ENCODE results near the gene ZNF726.
"Not testable (repeated sequence)": the region's sequence is repeated elsewhere in the genome, so short reads cannot be mapped to it uniquely, and the experiment has no call there.

The ZNF726 gene

DNA sequence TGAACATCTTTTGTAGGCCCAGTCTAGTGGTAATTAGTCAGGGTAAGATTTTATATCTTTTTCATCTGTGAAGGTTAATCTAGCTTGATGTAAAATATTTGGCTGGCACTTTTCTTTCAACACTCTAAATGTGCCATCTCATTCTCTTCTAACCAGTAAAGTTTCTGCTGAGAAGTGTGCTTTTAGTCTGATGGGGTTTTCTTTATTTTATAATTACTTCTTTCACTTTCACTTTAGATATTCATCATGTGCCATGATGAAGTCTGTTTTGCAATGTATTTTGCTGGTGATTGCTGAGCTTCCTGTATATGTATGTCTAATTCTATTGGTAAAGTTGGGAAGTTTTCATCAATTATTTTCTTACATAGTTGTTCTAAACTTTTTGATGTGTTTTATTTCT lies 31.9 kb downstream of the ZNF726 start:
- no peak for DNase-seq

DNA sequence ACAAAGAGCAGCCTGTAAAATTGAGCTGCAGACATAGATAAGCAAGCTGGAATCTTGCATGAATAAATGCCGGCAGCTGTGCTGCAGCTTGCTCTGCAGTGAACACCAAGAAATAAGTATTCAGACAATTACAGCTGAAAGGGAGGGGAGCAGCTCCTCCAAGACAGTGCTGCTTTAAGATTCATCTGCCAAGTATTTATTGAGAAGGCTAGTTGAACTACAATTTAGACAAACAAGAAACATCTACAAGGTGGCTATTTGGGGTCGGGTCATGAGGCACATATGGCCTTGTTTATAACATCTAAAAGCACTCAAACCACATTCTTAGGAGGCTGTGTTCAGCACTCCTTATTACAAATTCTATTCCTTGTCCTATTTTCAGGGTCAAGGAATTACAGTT lies 34.9 kb downstream of the ZNF726 start:
- no peak for DNase-seq

DNA sequence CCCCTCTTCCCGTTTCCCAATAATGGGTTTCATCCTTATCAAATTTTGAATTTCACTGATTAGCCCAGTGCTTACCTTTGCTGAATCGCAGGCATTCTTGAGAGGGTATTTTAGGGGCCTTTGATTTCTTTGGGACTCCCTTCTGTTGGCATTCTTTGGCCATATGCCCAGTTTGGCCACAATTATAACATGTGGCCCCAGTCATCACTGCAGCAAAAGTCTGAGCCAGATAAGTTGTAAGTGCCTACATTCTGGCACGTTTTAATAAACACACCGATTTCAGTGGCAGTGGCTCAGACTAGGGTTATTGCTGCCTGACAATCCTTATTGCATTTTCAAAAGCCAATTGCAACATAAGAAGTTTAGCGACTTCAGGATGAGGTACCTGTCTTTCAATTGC lies 41.4 kb downstream of the ZNF726 start:
- no peak for DNase-seq

DNA sequence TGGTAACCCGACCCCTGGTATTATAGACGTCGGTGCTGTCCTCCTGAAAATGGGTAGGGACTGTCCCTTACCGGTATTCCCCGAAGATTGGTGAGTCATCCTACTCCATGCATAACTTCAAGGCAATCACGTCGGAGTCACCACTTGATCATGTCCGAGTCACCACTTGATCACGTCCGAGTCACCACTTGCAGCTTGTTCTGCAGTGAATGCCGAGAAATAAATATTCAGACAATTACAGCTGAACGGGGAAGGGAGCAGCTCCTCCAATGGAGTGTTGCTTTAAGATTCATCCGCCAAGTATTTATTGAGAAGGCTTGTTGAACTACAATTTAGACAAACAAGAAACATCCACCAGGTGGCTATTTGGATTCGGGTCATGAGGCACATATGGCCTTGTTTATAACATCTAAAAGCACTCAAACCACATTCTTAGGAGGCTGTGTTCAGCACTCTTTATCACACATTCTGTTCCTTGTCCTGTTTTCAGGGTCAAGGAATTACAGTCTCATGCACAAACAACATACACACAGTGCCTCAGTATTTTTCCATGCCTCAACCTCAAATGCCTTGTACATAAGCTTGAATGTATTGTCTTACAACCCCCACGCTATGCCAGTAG lies 43.1 kb downstream of the ZNF726 start:
- DNase-seq, result no peak

DNA sequence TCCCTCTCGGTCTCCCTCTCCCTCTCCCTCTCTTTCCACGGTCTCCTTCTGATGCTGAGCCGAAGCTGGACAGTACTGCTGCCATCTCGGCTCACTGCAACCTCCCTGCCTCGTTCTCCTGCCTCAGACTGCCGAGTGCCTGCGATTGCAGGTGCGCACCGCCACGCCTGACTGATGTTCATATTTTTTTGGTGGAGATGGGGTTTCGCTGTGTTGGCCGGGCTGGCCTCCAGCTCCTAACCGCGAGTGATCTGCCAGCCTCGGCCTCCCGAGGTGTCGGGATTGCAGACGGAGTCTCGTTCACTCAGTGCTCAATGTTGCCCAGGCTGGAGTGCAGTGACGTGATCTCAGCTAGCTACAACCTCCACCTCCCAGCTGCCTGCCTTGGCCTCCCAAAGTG lies 48.7 kb downstream of the ZNF726 start:
- not testable (repeated sequence) for DNase-seq

DNA sequence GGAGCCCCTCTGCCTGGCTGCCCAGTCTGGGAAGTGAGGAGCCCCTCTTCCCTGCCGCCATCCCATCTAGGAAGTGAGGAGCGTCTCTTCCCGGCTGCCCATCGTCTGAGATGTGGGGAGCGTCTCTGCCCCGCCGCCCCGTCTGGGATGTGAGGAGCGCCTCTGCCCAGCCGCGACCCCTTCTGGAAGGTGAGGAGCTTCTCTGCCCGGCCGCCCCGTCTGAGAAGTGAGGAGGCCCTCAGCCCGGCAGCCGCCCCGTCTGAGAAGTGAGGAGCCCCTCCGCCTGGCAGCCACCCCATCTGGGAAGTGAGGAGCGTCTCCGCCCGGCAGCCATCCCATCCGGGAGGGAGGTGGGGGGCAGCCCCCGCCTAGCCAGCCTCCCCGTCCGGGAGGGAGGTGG lies 49.2 kb downstream of the ZNF726 start:
- not testable (repeated sequence) for DNase-seq

DNA sequence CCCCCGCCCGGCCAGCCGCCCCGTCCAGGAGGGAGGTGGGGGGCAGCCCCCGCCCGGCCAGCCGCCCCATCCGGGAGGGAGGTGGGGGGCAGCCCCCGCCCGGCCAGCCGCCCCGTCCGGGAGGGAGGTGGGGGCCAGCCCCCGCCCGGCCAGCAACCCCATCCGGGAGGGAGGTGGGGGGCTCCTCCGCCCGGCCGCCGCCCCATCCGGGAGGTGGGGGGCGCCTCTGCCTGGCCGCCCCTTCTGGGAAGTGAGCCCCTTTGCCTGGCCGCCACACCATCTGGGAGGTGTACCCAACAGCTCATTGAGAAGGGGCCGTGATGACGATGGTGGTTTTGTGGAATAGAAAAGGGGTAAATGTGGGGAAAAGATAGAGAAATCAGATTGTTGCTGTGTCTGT lies 49.6 kb downstream of the ZNF726 start:
- DNase-seq, result not testable (repeated sequence)

DNA sequence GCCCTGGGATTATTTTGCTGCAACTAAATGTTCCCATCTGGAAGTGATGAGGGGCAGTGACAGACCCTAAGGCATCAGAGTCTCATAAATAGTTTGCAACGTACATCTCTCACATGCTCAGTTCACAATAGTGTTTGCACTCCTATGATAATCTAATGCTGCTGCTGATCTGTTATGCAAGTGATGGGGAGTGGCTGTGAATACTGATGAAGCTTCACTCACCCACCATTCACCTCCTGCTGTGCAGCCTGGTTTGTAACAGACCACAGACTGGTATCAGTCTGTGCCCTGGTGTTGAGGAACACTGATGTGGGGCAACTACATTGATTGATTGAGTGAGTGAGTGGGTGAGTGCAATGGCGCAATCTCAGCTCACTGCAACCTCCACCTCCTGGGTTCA lies 54.9 kb downstream of the ZNF726 start:
- DNase-seq, result no peak

DNA sequence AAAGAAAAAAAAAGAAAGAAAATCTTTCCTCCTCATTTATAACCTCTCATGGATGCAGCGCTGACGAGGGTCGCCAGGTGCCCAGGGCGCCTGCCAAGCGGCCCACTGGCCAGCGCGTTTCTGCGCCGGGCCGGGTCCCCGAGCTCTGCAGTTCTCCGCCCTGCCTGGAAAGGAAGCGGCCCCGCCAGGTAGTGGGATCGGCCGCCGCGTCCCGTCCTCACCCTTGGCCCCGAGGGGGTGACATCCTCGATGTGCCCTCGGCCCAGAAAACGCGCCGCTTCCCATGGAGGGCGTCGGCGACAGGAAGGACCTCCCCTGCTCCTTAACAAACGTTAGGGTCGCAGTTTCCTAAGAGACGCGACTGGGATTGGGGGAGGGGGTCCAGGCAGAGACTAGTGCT lies 56.9 kb downstream of the ZNF726 start:
- no peak for DNase-seq

DNA sequence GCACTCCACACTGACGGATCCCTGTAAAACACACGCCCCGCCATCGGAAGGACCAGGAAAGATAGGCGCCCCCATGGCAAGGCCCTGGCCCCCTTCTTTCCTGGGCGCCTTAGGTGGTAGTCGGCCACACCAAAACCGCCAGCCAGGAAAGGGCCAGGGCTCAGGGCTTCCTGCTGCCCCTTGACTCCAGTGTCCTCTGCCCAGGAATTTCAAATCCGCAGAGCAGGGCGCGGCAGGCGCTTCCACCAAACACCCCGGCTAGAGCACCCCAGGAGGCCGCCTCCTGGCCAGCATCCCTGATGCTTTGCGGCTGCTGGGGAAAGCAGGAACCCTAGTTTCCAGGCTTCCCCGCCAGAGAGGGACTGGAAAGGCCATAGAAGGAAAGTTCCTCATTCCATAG lies 57.5 kb downstream of the ZNF726 start:
- no peak for DNase-seq

DNA sequence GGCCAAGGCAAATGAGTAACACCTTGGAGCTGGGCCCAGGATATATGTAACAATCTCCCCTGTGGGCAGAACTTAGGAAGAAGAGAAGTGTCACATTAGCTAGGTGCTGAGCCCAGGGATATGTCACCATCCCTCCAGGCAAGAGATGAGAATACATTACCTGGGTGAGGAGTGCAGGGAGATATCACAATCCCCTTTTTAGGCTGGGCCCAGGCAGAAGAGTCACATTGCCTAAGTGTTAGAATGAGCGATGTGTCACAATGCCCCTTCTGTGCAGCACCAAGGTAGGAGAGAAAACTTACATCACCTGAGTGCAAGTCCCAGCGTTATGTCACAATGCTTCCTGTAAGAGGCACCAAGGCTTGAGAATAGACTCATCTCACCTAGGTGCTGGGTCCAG lies 60.3 kb downstream of the ZNF726 start:
- no peak for DNase-seq

DNA sequence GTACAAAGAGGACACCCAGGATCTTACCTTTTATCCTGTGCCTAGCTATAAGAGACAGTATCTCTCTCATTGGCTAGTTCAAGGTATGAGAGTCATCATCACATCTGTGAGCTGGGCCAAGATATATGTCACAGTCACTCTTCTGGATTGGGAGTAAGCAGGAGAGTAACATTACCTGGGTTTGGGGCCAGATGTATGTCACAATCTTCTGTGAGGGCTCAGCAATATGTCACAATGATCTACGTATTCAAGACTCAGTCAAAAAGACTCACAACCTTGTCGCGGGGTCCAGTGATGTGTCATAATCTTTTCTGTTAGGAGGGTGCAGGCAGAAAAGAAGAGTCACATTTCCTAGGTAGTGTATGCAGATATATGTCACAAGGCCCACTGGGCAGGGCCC lies 61.9 kb downstream of the ZNF726 start:
- DNase-seq, result not testable (repeated sequence)

DNA sequence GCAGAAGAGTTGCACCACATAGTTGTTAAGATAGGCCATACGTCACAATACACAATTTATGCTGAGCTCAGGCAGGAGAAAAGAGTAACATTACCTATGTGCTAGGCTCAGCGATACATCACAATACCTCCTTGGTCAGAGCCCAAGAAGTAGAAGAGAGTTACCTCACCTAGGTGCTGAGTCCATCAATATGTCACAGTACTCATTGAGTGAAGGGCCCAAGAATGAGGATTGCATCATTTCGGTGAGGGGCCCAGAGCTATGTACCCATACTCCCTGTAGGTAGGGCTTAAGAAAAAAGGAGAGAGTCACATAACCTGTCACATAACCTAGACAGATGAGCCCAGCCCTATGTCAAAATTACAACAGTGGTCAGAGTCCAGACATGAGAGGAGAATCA lies 62.6 kb downstream of the ZNF726 start:
- DNase-seq, result not testable (repeated sequence)

DNA sequence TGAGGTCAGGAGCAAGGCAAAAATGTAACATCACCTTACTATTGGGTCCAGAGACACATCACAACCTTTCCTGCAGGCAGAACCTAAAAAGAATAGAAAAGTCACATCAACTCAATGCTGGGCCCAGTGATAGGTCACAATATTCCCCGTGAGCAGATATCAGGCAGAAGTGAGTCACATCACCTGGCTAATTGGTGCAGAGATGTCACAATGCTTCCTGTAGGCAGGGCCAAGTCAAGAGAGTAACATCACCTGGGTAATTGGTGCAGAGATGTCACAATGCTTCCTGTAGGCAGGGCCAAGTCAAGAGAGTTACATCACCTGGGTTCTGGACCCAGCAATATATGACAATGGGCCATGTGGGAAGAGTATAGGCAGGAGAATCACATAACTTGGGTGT lies 63.4 kb downstream of the ZNF726 start:
- DNase-seq, result no peak

DNA sequence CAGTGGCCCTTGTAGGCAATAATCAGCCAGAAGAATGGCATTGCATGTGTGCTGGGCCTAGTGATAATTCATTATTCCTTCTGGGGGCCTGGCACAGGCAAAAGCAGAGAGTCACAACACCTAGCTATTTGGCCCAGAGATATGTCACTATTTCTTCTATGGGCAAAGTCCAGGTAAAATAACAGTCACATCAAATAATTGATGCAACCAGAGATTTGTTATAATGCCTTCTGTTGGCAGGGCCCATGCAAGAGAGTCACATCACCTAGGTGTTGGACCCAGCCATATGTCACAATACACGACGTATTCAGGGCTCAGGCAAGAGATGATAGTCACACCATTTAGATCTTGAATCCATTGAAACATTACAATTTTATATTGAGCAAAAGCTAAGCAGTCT lies 66.1 kb downstream of the ZNF726 start:
- no peak for DNase-seq

DNA sequence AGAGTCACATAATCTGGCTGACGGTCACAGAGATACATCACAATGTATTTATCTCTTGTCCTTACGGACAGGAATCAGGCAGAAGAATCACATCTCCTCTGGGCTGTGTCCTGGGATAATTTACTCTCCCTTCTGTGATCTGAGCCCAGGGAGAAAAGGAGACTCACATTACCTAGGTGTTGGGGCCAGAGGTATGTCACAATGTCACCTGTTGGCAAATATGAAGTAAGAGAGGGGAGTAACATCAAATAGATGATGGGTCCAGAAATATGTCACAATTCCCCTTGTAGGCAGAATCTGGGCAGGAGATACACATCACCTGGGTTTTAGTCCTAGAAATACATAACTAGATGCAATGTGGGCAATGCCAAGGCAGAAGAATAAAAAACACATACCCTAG lies 67.2 kb downstream of the ZNF726 start:
- DNase-seq, result no peak

DNA sequence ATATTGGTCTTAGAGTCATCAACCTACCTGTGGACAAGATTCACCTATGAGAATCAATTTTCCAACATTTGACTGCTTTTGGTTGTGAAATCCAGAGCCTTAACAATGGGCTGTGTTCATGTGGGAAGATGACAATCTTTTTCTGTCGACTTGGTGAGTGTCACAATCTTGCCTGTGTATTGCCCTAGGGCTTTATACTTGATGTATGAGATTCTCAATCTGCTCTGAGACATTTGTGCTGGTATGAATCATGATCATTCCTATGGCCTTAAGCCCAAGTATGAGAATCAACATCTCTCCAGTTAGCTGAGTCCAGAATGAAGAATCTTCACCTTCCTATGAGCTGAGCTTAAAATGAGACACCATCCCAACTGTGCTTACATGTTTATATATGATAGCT lies 68.7 kb downstream of the ZNF726 start:
- DNase-seq, result no peak
